Mucosa of gallbladder (tissue), 1 donor: ENCODE data around the gene INPP5A. TPM values are rescaled to one million over a fixed set of nuclear protein-coding genes. Genes with fewer than 3 reads are reported as not detected.
"Not testable (repeated sequence)": the region's sequence is repeated elsewhere in the genome, so short reads cannot be mapped to it uniquely, and the experiment has no call there.

Experiments used
- DNase-seq: peaks from one replicate; pipeline ENCODE4 v3.0.0-alpha.2; 2020; ENCODE audit warnings: low spot score
- total RNA-seq: library from RNA; stranded (reverse); gene quantifications from one replicate; pipeline ENCODE4 v1.2.1, GENCODE V29; 2021
- donor health status: DM: no; HTN: no; CAD: no.

INPP5A gene, protein sequence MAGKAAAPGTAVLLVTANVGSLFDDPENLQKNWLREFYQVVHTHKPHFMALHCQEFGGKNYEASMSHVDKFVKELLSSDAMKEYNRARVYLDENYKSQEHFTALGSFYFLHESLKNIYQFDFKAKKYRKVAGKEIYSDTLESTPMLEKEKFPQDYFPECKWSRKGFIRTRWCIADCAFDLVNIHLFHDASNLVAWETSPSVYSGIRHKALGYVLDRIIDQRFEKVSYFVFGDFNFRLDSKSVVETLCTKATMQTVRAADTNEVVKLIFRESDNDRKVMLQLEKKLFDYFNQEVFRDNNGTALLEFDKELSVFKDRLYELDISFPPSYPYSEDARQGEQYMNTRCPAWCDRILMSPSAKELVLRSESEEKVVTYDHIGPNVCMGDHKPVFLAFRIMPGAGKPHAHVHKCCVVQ
- total RNA-seq, result 44.4 TPM

GRCh38 chr10:132537684-132538001 lies at the start of gene INPP5A:
Gene INPP5A, plus strand, starts transcription at chr10:132537787. Its CDS starts 310 bp downstream, at chr10:132538097.
- DNase-seq, result no peak

DNA sequence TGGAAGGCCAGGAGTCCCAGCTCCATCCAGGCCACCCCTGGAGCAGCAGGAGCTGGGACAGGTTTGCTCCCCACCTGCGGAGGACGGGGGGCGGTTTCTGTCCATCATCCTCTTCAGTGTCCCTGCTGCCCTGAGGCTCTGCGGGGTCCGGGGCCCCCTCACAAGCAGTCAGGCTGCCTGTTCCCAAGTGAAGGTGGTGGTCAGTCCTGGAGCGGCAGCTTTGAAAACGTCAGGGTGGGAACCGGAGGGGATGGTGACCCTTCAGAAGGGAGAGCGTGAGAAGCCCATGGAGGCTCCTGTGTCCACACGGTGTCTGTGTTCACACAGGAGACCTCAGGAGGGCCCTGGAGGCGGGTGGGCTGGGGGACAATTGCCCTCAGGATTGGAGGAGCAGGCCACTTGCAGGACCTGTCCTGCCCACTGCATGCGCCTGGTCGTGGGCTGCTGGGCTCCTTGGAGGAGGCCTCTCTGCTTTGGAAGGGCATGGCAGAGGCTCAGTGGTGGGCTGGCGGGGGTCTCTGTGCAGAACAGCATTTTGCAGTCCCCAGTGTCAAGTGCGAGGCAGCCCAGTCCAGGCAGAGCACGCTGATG lies 49.3 kb upstream of the INPP5A start:
- DNase-seq, result no peak

DNA sequence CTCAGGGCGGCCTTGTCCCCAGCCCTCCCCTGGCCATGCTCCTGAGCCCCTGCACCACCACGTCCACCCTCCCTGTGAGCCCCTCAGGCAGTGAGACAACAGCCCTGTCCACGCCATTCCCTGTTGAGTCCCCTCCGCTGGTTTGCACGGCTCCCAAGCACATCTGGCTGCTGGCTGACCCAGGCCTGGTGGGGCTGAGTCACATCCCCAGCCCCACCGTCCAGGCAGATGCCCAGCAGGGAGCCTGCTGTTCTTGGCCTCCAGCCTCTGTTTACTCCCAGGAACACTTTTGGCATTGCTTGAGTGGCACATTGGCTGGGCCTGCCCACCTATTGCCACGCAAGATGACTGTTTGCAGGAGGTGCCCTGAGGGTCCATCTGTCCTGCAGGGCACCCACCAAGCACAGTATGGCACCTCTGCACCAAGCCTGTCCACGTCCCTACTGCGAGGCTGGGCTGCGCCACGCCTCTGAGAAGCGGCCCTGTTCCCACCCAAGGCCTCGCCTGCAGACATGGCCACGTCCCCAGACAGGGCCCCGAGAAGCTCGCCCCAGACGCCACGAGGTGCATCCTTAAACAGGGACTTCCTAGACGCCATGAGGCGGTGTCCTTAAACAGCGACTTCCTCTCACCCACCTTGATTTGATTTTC lies 48.4 kb upstream of the INPP5A start:
- no peak for DNase-seq

GRCh38 chr10:132489704-132490534 lies 47.7 kb upstream of the INPP5A start:
- DNase-seq, result no peak

DNA sequence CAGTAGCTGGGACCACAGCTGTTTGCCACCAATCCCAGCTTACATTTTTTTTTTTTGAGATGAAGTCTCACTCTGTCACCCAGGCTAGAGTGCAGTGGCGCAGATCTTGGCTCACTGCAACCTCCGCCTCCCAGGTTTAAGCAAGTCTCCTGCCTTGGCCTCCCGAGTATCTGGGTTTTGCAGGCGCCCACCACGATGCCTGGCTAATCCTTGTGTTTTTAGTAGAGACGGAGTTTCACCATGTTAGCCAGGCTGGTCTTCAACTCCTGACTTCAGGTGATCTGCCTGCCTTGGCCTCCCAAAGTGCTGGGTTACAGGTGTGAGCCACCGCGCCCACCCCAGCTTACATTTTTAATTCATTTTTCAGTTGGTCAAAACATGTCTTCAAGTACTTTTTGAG lies 46.1 kb upstream of the INPP5A start:
- not testable (repeated sequence) for DNase-seq

DNA sequence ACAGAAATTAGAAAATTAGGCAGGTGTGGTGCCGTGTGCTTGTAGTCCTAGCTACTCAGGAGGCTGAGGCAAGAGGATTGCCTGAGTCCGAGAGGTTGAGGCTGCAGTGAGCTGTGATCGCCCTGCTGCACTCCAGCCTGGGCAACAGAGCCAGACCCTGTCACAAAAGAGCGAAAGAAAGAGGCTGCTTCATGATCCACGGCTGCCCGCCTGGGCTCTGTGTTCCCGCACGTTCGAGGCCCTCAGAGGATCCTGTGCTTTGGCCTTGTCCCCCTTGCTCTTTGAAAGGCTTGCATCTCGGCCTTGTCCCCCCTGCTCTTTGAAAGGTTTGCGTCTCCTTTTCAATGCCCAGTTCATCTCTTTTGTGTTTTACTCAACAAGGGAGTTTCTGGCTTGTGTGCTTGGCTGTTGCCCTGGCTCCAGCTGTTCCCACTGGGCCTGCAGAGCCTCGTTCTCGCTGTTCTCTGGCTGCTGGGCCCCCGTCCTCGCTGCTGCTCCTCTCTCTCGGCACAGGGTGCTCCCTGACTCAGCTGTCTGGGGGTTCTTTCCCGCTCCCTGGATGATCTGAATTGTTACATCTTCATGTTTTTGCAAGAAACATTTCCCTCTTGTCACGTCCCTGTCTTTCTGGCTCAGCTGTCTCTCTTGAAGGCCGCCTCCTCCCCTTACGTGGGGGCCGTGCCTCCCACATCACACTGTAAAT lies 45.1 kb upstream of the INPP5A start:
- no peak for DNase-seq

- no peak for DNase-seq
Observed at GRCh38 chr10:132493246-132493755, 44.3 kb upstream of the INPP5A start.

GRCh38 chr10:132493756-132494290 lies 43.8 kb upstream of the INPP5A start:
- DNase-seq, result no peak

DNA sequence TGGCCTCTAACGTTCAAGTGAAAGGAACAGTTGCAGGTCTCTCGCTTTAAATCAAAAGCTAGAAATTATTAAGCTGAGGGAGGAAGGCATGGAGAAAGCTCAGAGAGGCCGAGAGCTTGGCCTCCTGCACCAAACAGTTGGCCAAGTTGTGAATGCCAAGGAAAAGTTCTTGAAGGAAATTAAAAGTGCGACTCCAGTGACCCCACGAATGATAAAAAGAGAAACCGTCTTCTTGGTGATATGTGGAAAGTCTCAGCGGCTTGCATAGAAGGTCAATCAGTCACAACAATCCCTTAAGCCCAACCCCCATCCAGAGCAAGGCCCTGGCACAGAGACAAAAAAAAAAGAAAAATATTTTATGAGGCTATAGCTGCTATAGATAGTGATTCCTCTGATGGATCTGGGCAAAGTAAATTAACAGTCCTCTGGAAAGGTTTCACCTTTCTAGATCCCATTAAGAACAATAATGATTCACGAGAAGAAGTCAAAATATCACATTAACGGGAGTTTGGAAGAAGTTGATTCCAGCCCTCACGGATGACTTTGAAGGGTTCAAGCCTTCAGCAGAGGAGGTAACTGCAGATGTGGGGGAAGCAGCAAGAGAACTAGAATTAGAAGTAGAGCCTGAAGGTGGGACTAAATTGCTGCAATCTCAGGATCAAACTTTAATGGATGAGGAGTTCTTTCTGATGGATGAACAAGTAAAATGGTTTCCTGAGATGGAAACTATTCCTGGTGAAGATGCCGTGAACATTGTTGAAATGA lies 42.5 kb upstream of the INPP5A start:
- no peak for DNase-seq

DNA sequence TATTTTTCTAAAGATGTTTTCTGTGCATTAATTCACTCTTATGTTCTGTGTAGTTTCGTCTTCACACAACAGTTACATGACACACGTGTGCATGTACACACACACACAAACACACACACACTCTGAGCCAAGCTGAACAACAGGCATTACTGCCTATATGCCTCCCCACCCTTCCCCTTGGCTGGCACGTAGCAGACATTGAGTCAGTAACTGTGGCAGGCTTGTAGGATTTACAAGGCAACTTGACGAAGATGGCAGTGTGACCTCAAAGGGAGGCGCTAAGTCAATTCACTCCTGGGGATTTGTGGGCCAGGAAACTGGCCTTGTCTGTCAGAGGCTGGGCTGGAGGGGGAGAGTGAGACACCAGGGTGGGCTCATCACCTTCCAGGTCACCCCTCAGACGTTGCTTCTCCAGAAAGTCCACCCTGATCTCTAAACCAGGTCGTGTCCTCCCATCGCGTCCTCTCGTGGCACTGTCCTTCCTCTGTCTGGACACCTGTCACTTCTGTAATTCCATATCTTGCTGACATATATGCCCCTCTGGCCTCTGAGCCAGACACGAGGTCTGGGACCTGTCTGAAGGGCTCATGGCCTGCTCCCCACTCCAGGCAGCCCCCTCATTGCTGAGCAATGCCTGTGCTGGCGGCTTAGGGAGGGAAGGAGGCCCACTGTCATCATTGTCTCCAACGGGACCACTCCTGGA lies 41.1 kb upstream of the INPP5A start:
- DNase-seq, result no peak

GRCh38 chr10:132497063-132497680 lies 40.4 kb upstream of the INPP5A start:
- DNase-seq, result no peak

GRCh38 chr10:132497861-132498561 lies 39.6 kb upstream of the INPP5A start:
- DNase-seq, result no peak

GRCh38 chr10:132498562-132499366 lies 38.8 kb upstream of the INPP5A start:
- DNase-seq, result no peak

- DNase-seq, result no peak
Observed at GRCh38 chr10:132499367-132499685, 38.3 kb upstream of the INPP5A start.

GRCh38 chr10:132500781-132501415 lies 36.7 kb upstream of the INPP5A start:
- DNase-seq, result no peak

GRCh38 chr10:132502544-132503300 lies 34.9 kb upstream of the INPP5A start:
- DNase-seq, result no peak
